ENCODE data around the gene KHSRP.
A peak's percentile ranks its signal among the peaks of the same experiment; 100 is the strongest.

The KHSRP gene, protein sequence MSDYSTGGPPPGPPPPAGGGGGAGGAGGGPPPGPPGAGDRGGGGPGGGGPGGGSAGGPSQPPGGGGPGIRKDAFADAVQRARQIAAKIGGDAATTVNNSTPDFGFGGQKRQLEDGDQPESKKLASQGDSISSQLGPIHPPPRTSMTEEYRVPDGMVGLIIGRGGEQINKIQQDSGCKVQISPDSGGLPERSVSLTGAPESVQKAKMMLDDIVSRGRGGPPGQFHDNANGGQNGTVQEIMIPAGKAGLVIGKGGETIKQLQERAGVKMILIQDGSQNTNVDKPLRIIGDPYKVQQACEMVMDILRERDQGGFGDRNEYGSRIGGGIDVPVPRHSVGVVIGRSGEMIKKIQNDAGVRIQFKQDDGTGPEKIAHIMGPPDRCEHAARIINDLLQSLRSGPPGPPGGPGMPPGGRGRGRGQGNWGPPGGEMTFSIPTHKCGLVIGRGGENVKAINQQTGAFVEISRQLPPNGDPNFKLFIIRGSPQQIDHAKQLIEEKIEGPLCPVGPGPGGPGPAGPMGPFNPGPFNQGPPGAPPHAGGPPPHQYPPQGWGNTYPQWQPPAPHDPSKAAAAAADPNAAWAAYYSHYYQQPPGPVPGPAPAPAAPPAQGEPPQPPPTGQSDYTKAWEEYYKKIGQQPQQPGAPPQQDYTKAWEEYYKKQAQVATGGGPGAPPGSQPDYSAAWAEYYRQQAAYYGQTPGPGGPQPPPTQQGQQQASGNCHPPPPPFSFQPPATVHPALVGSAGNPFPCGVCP

DNA sequence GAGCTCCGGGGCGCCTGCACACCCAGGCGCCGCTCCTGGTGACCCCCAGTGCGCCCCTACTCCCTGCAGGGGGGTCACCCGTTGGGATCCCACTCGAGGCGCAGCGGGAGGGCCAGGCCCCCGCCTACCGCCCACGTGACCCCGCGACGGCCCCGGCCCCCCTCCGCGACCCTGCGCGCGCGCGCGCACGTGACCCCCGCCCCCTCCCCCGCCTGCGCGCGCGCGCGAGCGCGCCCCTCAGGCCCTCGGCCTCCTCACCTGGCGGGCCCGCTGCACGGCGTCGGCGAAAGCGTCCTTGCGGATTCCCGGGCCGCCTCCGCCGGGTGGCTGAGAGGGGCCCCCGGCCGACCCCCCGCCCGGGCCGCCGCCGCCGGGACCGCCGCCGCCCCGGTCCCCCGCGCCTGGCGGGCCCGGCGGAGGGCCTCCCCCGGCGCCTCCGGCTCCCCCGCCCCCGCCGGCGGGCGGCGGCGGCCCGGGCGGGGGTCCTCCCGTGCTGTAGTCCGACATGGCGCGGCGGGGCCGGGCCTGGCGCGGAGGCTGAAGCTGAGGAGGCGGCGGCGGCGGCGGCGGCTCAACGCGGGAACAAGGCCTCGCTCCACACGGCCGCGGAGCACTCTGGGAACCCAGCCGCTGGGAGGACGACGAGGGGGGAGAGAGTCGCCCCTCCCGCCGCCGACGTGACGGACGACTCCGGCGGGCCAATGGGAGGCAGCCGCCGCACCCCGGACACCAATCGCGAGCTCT lies at the start of gene KHSRP:
Gene KHSRP, minus strand, starts transcription at position 617 of the 744 bp plus-strand sequence. Its CDS starts 110 bp downstream, at position 507.
- DNase-seq (ENCODE audit: low spot score): no peak

DNA sequence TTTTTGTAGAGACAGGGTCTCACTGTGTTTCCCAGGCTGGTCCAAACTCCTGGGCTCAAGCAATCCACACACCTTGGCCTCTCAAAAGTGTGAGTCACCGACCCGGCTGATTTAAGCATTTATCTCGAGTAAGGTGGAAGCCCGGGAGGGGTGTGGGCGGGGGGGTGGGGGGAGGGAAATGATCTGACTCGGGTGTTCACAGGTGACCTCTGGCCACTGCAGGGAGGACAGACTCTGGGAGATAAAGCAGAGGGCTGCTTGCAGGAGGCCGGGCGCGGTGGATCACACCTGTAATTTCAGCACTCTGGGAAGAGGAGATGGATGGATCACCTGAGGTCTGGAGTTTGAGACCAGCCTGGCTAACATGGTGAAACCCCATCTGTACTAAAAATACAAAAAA lies 49.0 kb upstream of the KHSRP start:
- no peak for DNase-seq (ENCODE audit: low spot score)

DNA sequence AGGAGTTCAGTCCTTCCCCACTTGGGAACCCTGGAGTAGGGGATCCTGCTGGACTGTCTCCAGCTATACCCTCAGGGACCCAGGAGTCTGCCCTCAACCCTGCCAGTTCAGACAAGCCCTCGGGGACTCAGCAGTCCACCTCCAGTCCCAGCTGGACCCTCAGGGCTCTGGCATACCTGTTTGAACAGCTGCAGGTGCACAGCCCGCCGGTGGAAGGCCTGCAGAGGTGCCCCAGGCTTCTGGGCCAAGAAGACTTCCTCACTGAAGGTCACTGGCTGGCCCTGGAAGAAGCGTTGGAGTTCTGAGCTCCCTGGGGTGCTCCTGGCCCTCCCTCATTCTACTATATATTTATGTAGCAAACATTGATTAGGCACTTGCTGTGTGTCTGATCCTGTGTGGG lies 48.1 kb upstream of the KHSRP start:
- no peak for DNase-seq (ENCODE audit: low spot score)

DNA sequence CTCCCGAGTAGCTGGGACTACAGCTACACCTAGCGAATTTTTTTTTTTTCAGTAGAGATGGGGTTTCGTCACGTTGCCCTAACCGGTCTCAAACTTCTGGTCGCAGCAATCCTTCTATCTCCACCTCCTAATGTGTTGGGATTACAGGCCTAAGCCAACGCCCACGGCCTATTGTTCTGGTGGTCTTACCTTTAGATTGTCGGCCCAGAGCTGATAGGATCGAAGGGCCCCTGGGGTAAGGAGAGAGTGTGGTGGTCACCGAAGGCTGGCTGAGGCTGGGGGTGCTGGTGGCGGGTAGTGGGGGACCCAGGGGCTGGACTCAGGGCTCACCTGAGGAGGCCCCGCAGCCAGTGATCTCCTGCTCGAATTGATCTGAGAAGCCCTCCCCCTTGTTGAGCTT lies 46.5 kb upstream of the KHSRP start:
- no peak for DNase-seq (ENCODE audit: low spot score)

DNA sequence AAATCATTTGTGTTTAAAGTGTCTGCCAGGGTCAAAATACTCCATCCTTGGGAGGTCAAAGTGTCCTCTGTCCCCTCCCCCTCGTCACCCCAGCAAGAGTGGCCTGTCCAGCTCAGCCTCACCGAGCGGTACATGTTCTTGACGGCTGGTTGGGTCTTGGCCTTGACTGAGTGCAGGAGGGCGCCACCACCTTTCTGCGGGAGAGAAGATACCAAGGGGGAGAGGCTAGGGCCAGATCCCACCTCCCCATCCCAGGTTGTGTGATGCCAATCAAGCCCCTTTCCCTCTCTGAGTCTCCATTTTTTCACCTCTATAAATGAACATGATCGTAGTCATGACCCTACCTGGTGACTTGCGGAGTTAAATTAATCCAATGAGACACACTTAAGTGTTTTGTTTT lies 45.6 kb upstream of the KHSRP start:
- DNase-seq (ENCODE audit: low spot score): no peak

DNA sequence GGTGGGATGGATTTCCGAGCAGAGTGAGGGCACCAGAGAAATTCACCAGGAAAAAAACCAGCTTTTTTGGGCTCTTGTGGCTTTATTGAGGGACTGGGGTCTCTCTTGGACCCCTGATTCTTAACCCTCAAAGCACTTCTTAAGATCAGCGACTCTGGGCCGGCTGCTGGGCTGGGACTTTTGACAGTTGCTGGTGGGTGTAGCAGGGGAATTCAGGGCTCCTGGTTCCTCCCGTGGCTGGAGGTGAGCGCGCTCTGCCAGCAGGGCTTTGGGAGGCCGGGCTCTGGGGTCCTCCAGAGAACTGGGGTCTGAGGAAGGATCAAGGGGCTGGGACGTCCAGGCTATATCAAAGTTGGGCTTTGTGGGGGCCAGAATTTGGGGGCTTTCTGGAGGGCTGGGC lies 42.8 kb upstream of the KHSRP start:
- DNase-seq (ENCODE audit: low spot score): no peak

DNA sequence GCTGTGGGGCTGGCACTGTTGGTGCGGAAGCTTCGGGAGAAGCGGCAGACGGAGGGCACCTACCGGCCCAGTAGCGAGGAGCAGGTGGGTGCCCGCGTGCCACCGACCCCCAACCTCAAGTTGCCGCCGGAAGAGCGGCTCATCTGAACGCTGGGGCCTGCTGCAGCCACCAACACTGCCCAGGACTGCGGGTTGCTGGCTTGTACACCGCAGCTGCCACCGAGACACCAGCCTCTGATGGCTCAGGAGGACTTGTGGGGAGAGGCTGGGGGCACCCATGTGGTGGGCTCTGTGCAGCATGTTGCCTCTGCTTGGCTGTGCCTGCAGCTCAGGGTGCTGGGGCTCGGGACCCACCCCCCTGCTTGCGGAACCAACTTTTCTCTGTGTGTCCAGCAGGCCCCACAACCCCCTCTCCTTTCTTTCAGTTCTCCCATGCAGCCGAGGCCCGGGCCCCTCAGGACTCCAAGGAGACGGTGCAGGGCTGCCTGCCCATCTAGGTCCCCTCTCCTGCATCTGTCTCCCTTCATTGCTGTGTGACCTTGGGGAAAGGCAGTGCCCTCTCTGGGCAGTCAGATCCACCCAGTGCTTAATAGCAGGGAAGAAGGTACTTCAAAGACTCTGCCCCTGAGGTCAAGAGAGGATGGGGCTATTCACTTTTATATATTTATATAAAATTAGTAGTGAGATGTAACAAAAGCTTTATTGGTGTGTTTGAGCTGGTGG lies 42.1 kb upstream of the KHSRP start:
- DNase-seq (ENCODE audit: low spot score): no peak

DNA sequence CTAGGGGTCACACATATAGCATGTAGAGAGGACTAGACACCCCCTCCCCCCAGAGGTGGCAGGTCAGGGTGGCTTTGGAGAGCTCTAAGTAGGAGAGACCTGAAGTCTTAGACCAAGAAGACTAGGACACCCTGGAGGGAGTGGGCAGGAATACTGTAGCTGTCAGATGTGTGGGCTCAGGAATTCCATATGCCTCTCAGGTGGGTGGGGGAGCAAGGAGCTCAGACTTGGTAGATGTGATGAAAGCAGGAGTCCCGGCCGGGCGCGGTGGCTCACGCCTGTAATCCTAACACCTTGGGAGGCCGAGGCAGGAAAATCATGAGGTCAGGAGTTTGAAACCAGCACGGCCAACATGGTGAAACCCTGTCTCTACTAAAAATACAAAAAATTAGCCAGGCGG lies 41.1 kb upstream of the KHSRP start:
- DNase-seq (ENCODE audit: low spot score): no peak

DNA sequence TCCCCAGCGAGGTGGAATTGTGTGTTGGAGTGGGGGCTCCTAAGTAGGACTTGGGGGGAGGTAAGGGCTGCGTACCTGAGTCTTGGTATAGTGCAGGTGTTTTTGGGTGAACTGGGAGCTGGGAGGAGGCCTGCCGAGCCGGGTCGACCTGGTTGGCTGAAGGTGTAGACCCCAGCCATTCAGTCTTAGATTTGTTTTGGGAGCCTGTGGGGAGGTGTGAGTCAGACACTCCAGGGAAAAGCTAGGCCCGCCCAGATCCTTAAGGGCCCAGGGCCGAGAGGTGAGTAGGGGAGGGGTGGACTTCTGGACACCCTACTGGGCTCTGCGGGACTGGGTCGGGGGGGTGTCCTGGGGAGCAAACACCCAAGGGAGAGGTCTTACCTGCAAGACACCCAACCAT lies 40.4 kb upstream of the KHSRP start:
- no peak for DNase-seq (ENCODE audit: low spot score)

DNA sequence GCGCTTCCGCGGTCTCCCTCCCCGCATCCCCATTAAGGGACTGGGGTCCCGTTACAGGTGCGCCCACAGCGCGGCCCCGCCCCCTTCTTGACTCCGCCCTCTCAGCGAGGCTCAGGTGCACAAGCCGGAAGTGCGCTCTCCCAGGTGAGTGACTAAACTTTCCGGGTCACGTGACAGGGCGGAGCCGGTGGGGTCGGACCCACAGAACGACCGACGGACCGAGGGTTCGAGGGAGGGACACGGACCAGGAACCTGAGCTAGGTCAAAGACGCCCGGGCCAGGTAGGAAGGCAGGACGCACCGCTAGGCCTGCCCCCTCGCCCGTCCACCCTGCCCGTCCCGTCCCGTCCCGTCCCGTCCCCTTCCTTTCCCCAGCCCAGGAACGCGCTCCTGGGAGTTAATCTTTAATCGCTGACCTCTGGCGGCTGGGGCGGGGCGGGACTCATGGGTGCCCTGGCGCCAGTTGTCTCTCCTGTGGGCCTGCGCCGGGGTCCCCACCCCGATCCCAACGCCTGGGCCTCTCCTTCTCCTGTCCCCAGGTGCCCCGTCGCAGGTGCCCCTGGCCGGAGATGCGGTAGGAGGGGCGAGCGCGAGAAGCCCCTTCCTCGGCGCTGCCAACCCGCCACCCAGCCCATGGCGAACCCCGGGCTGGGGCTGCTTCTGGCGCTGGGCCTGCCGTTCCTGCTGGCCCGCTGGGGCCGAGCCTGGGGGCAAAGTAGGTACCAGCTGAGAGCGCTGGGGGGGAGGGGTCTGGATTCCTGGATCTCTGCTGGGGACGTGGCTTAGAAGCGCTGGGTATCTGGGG lies 39.7 kb upstream of the KHSRP start, which contains the start of gene CRB3:
Gene CRB3, plus strand, starts transcription at position 202 of the 804 bp plus-strand sequence. Its CDS starts 431 bp downstream, at position 633.
- no peak for DNase-seq (ENCODE audit: low spot score)

DNA sequence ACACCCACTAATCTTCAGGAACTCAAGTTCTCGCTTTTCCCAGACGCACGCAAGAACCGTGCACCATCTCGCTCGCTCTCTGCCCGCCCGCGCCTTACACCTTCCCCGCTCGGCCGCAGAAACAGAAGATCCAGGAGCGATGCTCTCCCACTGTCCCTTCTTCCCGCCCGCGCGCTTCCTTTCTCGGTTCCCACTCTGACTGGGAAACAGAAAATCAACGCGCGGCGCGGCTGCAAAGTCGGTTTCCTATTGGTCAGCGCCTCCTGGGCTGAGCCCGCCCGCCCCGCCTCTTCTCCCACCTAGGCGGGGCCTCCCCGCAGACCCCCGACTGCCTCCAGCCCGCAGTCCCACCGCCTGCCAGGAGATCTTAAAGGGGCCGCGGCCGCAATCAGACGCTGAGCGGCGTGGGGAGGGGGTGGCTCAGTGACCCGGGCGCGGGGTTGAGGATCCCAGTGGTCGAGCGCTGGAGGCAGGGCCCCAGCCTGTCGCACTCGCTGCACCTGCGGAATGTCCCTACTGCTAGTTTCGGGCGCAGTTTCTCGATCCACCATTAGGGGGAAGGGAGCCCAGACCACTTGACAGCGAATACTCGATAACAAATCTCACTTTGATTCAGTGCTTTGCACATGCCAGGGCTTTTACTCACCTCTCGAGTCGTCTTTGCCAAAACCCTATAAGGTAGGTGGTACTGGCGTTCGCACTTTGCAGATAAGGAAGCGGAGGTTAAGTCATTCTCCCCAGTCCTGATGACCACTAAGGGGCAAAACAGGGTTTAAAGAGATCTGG lies 35.7 kb upstream of the KHSRP start:
- DNase-seq (ENCODE audit: low spot score): peak; percentile 97

DNA sequence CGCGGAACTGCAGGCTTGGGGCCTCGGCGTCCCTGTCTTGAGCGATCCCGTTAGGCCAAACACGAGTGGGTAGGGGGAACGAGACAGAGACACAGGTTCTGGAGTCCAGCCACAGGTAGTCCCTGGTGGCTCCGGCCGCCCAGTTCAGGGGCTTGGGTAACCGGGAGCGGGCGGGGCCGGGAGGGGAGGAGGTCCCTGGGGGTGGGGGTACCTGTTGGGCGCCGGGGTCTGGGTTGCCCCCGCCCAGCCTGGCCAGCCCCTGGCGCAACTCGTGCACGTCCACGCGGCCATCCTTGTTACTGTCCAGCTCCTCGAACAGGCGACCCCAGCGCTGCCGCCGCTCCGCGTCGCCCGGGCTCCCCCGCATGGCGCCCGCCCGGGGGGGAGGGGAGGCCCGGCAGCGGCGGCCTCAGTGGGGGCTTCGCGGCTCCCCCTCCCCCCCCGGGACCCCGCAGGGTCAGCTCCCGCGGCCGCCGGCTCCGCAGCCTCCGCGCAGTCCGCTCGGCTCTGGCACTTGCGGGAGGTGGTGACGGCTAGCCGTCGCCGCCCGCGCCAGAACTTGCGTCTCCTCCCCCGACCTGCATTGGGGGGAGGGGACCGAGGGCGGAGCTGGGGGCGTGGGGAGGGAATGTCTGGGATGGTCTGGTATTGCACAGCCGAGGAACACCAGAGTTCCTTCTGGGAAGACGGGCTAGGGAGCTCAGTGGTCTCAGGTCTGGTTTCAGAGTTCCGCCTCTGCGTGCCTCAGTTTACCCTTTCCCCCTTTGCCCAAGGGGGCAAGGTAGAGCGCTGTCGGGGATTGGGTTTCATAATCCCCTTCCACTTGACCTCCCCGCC lies 34.9 kb upstream of the KHSRP start, which contains the start of gene SLC25A23:
Gene SLC25A23, minus strand, starts transcription at position 531 of the 837 bp plus-strand sequence. Its CDS starts 164 bp downstream, at position 367.
- peak; percentile 90 for DNase-seq (ENCODE audit: low spot score)

DNA sequence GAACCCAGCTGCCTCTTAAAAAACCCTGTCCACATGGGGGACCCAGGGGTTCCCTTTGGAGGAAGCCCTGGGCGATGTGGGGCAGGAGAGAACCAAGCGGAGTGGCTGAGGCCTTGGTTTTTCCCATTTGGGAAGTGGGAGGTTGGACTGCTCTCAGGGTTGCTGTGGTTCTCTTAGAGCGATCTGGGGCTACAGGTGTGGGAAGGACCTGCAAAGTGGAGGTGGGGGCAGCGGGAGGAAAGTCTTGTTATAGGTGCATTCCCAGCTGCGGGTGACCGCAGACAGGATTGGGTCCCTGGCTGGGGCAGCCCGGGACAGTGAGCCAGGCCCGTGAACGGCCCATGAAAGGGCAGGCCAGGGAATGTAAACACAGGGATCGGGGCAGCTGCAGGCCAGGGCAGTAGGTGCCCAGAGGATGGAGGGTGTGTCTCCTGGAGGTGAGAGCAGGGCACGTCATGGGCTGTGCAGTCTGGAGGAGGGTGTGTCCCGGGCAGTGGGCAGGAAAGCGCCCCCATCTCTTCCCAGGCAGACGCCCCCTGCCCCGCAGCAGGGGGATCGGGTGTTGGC lies 34.2 kb upstream of the KHSRP start:
- no peak for DNase-seq (ENCODE audit: low spot score)

DNA sequence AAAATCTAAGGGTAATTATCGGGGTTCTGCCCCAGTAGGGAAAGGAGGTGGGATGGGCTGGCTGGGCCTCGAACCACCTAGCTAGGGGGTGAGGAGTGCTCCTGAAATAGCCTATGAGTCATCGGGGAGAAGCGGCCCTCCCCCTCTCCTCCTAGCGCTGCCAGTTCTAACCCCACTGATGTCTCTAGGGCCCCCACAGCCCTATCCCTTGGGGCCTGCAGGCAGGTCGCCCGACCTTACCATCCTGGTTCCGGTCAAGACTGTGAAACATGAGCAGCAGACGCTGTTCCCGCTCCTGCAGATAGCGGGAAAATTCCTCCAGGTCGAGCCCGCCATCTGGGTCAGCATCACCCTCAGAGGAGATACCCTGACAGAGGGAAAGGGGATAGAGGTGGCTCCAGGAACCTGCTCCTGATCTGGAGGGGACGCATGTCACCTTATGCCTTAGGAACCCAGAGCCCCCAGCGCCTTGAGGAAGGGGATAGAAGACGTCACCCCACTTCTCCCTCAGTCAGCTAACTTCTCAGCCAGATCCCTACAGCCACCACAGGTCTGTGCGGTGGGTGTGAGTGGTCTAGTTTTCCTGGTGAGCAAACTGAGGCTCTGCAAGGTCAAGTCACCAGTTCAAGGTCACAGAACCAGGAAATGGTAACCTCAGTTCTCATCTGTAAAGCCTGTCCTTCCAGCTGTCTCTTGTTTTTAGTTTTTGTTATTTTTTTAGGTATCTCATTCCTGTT lies 33.5 kb upstream of the KHSRP start:
- DNase-seq (ENCODE audit: low spot score): no peak

DNA sequence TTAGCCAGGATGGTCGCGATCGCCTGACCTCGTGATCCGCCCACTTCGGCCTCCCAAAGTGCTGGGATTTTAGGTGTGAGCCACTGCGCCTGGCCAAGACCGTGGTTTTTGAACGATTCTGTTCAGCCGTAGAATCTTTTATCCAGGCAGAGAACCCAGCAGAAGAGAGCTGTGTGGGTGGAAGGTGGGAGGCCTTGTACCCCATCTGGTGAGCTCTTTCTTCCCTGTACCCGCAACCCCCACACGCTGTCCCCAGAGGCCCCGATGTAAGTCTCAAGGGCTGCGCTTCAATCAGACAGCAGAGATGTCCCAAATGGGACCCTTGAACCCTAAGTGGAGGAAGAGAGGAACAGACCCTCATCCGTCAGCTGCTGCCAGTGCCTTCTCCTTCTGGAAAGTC lies 31.3 kb upstream of the KHSRP start:
- no peak for DNase-seq (ENCODE audit: low spot score)

DNA sequence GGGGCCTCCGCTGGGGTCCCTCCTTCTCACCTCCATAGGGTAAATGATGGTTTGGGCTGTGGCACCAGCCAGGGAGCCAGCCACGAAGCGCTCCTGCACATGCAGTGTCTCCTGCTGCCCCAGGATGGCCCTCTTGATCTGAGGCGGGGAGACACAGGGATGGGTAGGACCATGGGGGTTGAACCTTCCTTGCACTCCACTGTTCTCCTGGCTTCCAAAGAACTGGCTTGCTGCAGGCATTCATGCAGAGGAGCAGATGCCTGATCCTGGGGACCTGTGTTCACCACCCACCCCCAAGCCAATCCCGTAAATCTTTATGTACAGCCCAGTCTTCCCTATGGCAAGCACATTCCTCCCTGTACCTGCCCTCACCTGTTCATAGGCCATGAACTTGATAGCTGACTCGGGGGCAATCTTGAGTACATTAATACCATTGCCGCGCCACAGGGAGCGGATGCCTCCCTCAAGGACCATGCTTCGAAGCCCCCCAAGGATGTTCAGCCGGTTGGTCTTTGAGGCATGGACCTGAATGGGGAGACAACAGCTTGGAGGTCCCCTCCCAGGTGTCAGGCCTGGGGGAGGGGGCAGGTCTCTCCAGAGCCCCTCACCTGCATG lies 29.4 kb upstream of the KHSRP start:
- DNase-seq (ENCODE audit: low spot score): no peak

DNA sequence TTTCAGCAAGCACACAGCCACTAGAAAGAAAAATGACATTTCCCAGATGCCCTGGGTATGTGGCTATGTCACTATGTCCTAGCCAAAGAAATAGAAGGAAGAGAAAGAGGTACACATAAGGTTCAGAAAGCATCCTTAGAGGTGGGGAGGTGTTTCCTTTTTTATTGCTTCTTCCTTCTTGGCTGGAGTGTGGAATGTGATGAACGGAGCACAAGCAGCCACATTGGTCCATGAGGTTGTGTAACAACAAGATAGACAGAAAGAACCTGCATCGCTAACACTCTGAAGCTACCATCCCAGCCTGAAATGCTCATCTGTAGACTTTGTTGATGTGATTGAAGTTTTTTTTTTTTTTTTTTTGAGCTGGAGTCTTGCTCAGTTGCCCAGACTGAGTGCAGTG lies 28.3 kb upstream of the KHSRP start:
- DNase-seq (ENCODE audit: low spot score): no peak

DNA sequence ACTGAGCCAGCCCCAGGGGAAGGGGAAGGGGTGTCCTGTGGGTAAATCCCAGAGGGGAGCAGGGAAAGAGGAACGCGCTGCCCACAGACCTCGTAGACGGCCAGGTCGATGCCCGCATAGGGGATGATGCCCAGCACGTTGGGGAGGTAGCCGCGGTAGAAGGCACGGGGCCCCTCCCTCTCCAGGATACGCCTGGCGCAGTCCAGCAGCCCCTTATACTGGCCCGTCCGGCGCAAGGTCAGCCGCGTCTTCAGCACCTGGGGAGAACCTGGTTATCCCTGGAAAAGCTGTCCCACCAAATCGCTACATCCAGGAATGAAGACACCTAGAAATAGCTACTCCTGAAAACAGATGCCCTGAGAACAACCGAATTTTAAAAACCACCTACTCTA lies 27.6 kb upstream of the KHSRP start:
- DNase-seq (ENCODE audit: low spot score): no peak

All from left forelimb (tissue), 1 donor.